H9 (cell line): Measurements from ENCODE around the gene NTMT2. TPM values are rescaled to one million over a fixed set of nuclear protein-coding genes. Genes with fewer than 3 reads are reported as not detected.

Experiments used
- DNase-seq: peaks from one replicate; pipeline ENCODE4 v3.0.0-alpha.2; 2017
- H2AFZ ChIP-seq: one replicate; pipeline ENCODE4 v1.6.1; 2013; ENCODE audit warnings: mild to moderate bottlenecking, low read length, control low read depth, moderate library complexity
- H2AK5ac ChIP-seq: 2 replicates; pipeline ENCODE4 v1.6.1; 2013; ENCODE audit warnings: low read length, control low read depth, mixed read lengths; ENCODE audit not compliant: insufficient read length
- H2BK120ac ChIP-seq: one replicate; pipeline ENCODE4 v1.6.1; 2013; ENCODE audit warnings: low read depth, mild to moderate bottlenecking, low read length, control low read depth, inconsistent platforms; ENCODE audit not compliant: poor library complexity, severe bottlenecking
- H2BK12ac ChIP-seq: 2 replicates; pipeline ENCODE4 v1.6.1; 2013; ENCODE audit warnings: low read length, control low read depth, mixed read lengths, low read depth; ENCODE audit not compliant: insufficient read length
- H2BK15ac ChIP-seq: 2 replicates; pipeline ENCODE4 v1.6.1; 2013; ENCODE audit warnings: low read depth, low read length, control low read depth
- H2BK20ac ChIP-seq: one replicate; pipeline ENCODE4 v1.6.1; 2013; ENCODE audit warnings: low read depth, mild to moderate bottlenecking, low read length, control low read depth, inconsistent platforms; ENCODE audit not compliant: poor library complexity, severe bottlenecking
- H2BK5ac ChIP-seq: 2 replicates; pipeline ENCODE4 v1.6.1; 2013; ENCODE audit warnings: low read length, control low read depth, mixed read lengths; ENCODE audit not compliant: insufficient read length
- H3K14ac ChIP-seq: 2 replicates; pipeline ENCODE4 v1.6.1; 2013; ENCODE audit warnings: low read length, control low read depth; ENCODE audit not compliant: insufficient read depth
- H3K18ac ChIP-seq: 2 replicates; pipeline ENCODE4 v1.6.1; 2013; ENCODE audit warnings: low read depth, mild to moderate bottlenecking, mixed read lengths, low read length, control low read depth; ENCODE audit not compliant: insufficient read length
- H3K23ac ChIP-seq: 2 replicates; pipeline ENCODE4 v1.6.1; 2013; ENCODE audit warnings: low read length, control low read depth, mixed read lengths, low read depth; ENCODE audit not compliant: insufficient read length
- H3K23me2 ChIP-seq: 2 replicates; pipeline ENCODE4 v1.6.1; 2013; ENCODE audit warnings: low read depth, mild to moderate bottlenecking, mixed read lengths, low read length, control low read depth; ENCODE audit not compliant: insufficient read length, poor library complexity, severe bottlenecking
- H3K27ac ChIP-seq: 2 replicates; pipeline ENCODE4 v1.5.1; 2013; ENCODE audit warnings: low read length, control low read depth, mixed read lengths, low read depth; ENCODE audit not compliant: insufficient read length
- H3K27me3 ChIP-seq: 2 replicates; pipeline ENCODE4 v1.6.1; 2013; ENCODE audit warnings: low read length, control low read depth, inconsistent platforms; ENCODE audit not compliant: insufficient read depth
- H3K4ac ChIP-seq: 2 replicates; pipeline ENCODE4 v1.6.1; 2013; ENCODE audit warnings: low read depth, mild to moderate bottlenecking, control low read depth, inconsistent platforms, low read length, moderate library complexity
- H3K4me1 ChIP-seq: 2 replicates; pipeline ENCODE4 v1.6.1; 2013; ENCODE audit warnings: low read length, control low read depth, inconsistent platforms; ENCODE audit not compliant: insufficient read depth
- H3K4me2 ChIP-seq: 2 replicates; pipeline ENCODE4 v1.6.1; 2013; ENCODE audit warnings: low read length, control low read depth, mixed read lengths; ENCODE audit not compliant: insufficient read length, insufficient read depth
- H3K56ac ChIP-seq: 2 replicates; pipeline ENCODE4 v1.6.1; 2013; ENCODE audit warnings: low read depth, mild to moderate bottlenecking, mixed read lengths, low read length, control low read depth; ENCODE audit not compliant: insufficient read length
- H3K79me1 ChIP-seq: 2 replicates; pipeline ENCODE4 v1.6.1; 2013; ENCODE audit warnings: low read depth, mild to moderate bottlenecking, moderate library complexity, low read length, control low read depth, inconsistent platforms; ENCODE audit not compliant: insufficient read depth, poor library complexity, severe bottlenecking
- H3K79me2 ChIP-seq: 2 replicates; pipeline ENCODE4 v1.6.1; 2013; ENCODE audit warnings: low read length, control low read depth, inconsistent platforms; ENCODE audit not compliant: insufficient read depth
- H3K9ac ChIP-seq: 2 replicates; pipeline ENCODE4 v1.6.1; 2013; ENCODE audit warnings: low read length, control low read depth, mixed read lengths; ENCODE audit not compliant: insufficient read length; ENCODE audit errors: extremely low read depth
- H3K9me3 ChIP-seq: one replicate; pipeline ENCODE4 v1.6.1; 2013; ENCODE audit warnings: low read depth, low read length, inconsistent platforms; ENCODE audit not compliant: control insufficient read depth
- H3T11ph ChIP-seq: one replicate; pipeline ENCODE4 v1.6.1; 2013; ENCODE audit warnings: mild to moderate bottlenecking, low read length, control low read depth, inconsistent platforms
- H4K20me1 ChIP-seq: one replicate; pipeline ENCODE4 v1.6.1; 2013; ENCODE audit not compliant: control insufficient read depth, insufficient read length, insufficient read depth
- H4K5ac ChIP-seq: 2 replicates; pipeline ENCODE4 v1.6.1; 2013; ENCODE audit warnings: low read depth, mild to moderate bottlenecking, mixed read lengths, low read length, control low read depth; ENCODE audit not compliant: insufficient read length
- H4K8ac ChIP-seq: replicated peaks from 2 replicates; pipeline ENCODE4 v1.6.1; 2013; ENCODE audit warnings: low read length, control low read depth, mixed read lengths, low read depth; ENCODE audit not compliant: insufficient read length
- H4K91ac ChIP-seq: 2 replicates; pipeline ENCODE4 v1.6.1; 2013; ENCODE audit warnings: low read depth, mild to moderate bottlenecking, moderate library complexity, mixed read lengths, low read length, control low read depth; ENCODE audit not compliant: insufficient read length
- H3K27ac Mint-ChIP-seq, 3 experiments: 2 replicates in 2 of 3; 3 replicates in 1 of 3; pipeline ENCODE4 v1.8.0; 2020 to 2021; ENCODE audit warnings: mixed read lengths in 3 of 3, mild to moderate bottlenecking in 1 of 3, moderate library complexity in 1 of 3
- H3K27me3 Mint-ChIP-seq: 2 replicates; pipeline ENCODE4 v1.8.0; 2021; ENCODE audit warnings: low read depth, mild to moderate bottlenecking, moderate library complexity, mixed read lengths
- H3K36me3 Mint-ChIP-seq, 3 experiments: 2 replicates in 2 of 3; 3 replicates in 1 of 3; pipeline ENCODE4 v1.8.0; 2020 to 2021; ENCODE audit warnings: low read depth in 3 of 3, mixed read lengths in 3 of 3; ENCODE audit not compliant: insufficient read depth in 1 of 3
- H3K4me1 Mint-ChIP-seq, 2 experiments: 2 replicates each; pipeline ENCODE4 v1.8.0; 2020; ENCODE audit warnings: mixed read lengths in 2 of 2
- H3K4me3 Mint-ChIP-seq, 2 experiments: 2 replicates in 1 of 2; 3 replicates in 1 of 2; pipeline ENCODE4 v1.8.0; 2020 to 2021; ENCODE audit warnings: mild to moderate bottlenecking in 2 of 2, mixed read lengths in 2 of 2, moderate library complexity in 1 of 2
- H3K9me3 Mint-ChIP-seq, 2 experiments: 2 replicates in 1 of 2; 3 replicates in 1 of 2; pipeline ENCODE4 v1.8.0; 2020; ENCODE audit warnings: mild to moderate bottlenecking in 2 of 2, mixed read lengths in 2 of 2, moderate library complexity in 1 of 2
- WGBS: extraction: QIAGEN DNeasy Blood & Tissue Kit; methylation state at CpG from one replicate; pipeline ENCODE4 v1.1.7; 2013; ENCODE audit warnings: missing lambda C conversion rate, low lambda C conversion rate, mixed read lengths; ENCODE audit not compliant: insufficient read length; ENCODE audit errors: extremely low coverage; 5-methylcytosine and 5-hydroxymethylcytosine counted together
- total RNA-seq: library from RNA; stranded (reverse); gene quantifications from 2 replicates; pipeline ENCODE4 v1.2.1, GENCODE V29; 2021
- TF ChIP-seq, protein P1 (sequence below): fragments of 200-600 bp; sonication (generic); conservative IDR thresholded peaks from 3 replicates; pipeline ENCODE4 v1.8.0; 2021; ENCODE audit warnings: antibody characterized with exemption, mild to moderate bottlenecking

NTMT2 gene
- total RNA-seq, 1 experiment from 2014 or later = 0.28 TPM

DNA sequence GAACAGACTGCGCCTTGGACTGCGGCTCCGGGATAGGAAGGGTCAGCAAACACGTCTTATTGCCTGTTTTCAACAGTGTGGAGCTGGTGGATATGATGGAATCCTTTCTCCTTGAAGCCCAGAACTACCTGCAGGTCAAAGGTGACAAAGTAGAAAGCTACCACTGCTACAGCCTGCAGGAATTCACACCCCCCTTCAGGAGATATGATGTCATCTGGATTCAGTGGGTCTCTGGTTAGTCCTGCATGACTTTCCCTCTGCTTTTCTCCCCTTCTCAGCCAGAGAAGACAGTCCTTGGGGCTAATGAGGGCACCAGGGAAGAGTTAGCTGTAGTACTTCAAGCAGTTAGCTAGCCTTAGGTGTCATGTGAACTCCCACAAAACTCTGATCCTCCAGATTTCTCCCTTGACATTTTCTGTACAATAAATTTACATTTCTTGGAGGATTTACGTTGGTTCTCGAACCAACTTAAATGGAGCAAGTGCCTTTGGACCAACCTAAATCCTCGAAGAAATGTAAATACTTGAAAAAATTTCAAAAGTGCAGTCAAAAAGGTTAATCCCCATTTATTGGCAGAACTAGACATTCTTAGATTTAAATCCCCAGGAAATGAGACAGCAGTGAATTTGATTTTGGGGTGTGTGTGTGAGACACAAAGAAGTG lies 20.9 kb downstream of the NTMT2 start:
- no peak overlapping the region for H2BK15ac ChIP-seq
- H3K4me1 Mint-ChIP-seq = no peaks in the 10 kb centered on the region
- no peak overlapping the region for H3K4me2 ChIP-seq
- H3K9me3 ChIP-seq = no peaks in the 10 kb centered on the region
- no peak overlapping the region for H2BK12ac ChIP-seq
- no peaks in the 10 kb centered on the region for H3K27me3 Mint-ChIP-seq
- no peak overlapping the region for H2AFZ ChIP-seq
- H3K9ac ChIP-seq = no peak overlapping the region
- H2BK5ac ChIP-seq = no peak overlapping the region
- peaks cover 0 to 12% (median 5%) of the 10 kb centered on the region in 3 experiments; a peak in 3 of 7 replicates for H3K36me3 Mint-ChIP-seq
- H3K23ac ChIP-seq = no peak overlapping the region
- no peak overlapping the region for H4K5ac ChIP-seq
- H4K91ac ChIP-seq = no peak overlapping the region
- H3K9me3 Mint-ChIP-seq = peaks cover 5 to 14% of the 10 kb centered on the region in 2 experiments
- TF ChIP-seq, protein P1, sequence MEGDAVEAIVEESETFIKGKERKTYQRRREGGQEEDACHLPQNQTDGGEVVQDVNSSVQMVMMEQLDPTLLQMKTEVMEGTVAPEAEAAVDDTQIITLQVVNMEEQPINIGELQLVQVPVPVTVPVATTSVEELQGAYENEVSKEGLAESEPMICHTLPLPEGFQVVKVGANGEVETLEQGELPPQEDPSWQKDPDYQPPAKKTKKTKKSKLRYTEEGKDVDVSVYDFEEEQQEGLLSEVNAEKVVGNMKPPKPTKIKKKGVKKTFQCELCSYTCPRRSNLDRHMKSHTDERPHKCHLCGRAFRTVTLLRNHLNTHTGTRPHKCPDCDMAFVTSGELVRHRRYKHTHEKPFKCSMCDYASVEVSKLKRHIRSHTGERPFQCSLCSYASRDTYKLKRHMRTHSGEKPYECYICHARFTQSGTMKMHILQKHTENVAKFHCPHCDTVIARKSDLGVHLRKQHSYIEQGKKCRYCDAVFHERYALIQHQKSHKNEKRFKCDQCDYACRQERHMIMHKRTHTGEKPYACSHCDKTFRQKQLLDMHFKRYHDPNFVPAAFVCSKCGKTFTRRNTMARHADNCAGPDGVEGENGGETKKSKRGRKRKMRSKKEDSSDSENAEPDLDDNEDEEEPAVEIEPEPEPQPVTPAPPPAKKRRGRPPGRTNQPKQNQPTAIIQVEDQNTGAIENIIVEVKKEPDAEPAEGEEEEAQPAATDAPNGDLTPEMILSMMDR = no peak
- DNase-seq = no peak
- H3K4ac ChIP-seq = no peak overlapping the region
- H2BK120ac ChIP-seq = no peak overlapping the region
- no peaks in the 10 kb centered on the region for H3K27me3 ChIP-seq
- no peak overlapping the region for H3K18ac ChIP-seq
- H2BK20ac ChIP-seq = no peak overlapping the region
- no peak overlapping the region for H2AK5ac ChIP-seq
- no peaks in the 10 kb centered on the region for H3K79me1 ChIP-seq
- WGBS = no CpG with 5 or more reads among the region's 7 CpGs
- H3K79me2 ChIP-seq = no peaks in the 10 kb centered on the region
- no peak overlapping the region for H3T11ph ChIP-seq
- H3K23me2 ChIP-seq = no peaks in the 10 kb centered on the region
- no peaks in the 10 kb centered on the region for H4K20me1 ChIP-seq
- no peak overlapping the region for H3K56ac ChIP-seq
- H3K27ac ChIP-seq = no peak overlapping the region
- H3K27ac Mint-ChIP-seq = no peak overlapping the region
- H3K14ac ChIP-seq = no peak overlapping the region
- no peak overlapping the region for H4K8ac ChIP-seq
- no peaks in the 10 kb centered on the region for H3K4me1 ChIP-seq
- no peak overlapping the region for H3K4me3 Mint-ChIP-seq
